Measurements from ENCODE around the gene SLC26A8.

Gene SLC26A8

GRCh38 chr6:36032261-36032660, 7.8 kb upstream of the SLC26A8 start:
- Histone ChIP-seq H3K9me3 (ENCODE audit: insufficient read depth, low read length, severe bottlenecking) (no peaks in the 10 kb centered on the region), H4K20me1 (ENCODE audit: insufficient read depth, low read length) (peaks cover 51% of the 10 kb centered on the region), H3K4me2 (ENCODE audit: insufficient read depth, low read length) (peak overlapping the region; percentile 30; the same call in 1 of the 2 replicates), H3K79me2 (ENCODE audit: insufficient read depth, low read length) (peaks cover 95% of the 10 kb centered on the region), H3K9ac (ENCODE audit: low read depth, low read length) (no peak overlapping the region; the same call in 1 of the 2 replicates), H3K27me3 (ENCODE audit: insufficient read depth, low read length, poor library complexity) (no peaks in the 10 kb centered on the region), H3K27ac (ENCODE audit: low read length) (no peak overlapping the region), H3K36me3 (ENCODE audit: insufficient read depth, low read length) (peaks cover 5% of the 10 kb centered on the region), H2AFZ (ENCODE audit: low read depth, low read length) (no peak overlapping the region), H3K4me3 (ENCODE audit: low read depth in 1 of 2, low read length in 2 of 2) (no peak overlapping the region), H3K4me1 (ENCODE audit: insufficient read depth, low read length) (peaks cover 26% of the 10 kb centered on the region)
- TF ChIP-seq, protein P1, sequence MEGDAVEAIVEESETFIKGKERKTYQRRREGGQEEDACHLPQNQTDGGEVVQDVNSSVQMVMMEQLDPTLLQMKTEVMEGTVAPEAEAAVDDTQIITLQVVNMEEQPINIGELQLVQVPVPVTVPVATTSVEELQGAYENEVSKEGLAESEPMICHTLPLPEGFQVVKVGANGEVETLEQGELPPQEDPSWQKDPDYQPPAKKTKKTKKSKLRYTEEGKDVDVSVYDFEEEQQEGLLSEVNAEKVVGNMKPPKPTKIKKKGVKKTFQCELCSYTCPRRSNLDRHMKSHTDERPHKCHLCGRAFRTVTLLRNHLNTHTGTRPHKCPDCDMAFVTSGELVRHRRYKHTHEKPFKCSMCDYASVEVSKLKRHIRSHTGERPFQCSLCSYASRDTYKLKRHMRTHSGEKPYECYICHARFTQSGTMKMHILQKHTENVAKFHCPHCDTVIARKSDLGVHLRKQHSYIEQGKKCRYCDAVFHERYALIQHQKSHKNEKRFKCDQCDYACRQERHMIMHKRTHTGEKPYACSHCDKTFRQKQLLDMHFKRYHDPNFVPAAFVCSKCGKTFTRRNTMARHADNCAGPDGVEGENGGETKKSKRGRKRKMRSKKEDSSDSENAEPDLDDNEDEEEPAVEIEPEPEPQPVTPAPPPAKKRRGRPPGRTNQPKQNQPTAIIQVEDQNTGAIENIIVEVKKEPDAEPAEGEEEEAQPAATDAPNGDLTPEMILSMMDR (IDR thresholded peaks at IDR 0.05; ENCODE audit: borderline replicate concordance, extremely low read depth, low read length, poor library complexity, severe bottlenecking): no peak
- no peak for TF ChIP-seq EZH2 (IDR thresholded peaks at IDR 0.05; ENCODE audit: borderline replicate concordance, low read depth, low read length, severe bottlenecking)
- no peak for DNase-seq
- no peak for ATAC-seq (ENCODE audit: insufficient read depth, low read depth)

- H3K27ac ChIP-seq (ENCODE audit: low read length): peak overlapping the region; percentile 91
- TF ChIP-seq, protein P1 (IDR thresholded peaks at IDR 0.05; ENCODE audit: borderline replicate concordance, extremely low read depth, low read length, poor library complexity, severe bottlenecking): no peak
- no peak for TF ChIP-seq EZH2 (IDR thresholded peaks at IDR 0.05; ENCODE audit: borderline replicate concordance, low read depth, low read length, severe bottlenecking)
- H3K79me2 ChIP-seq (ENCODE audit: insufficient read depth, low read length): peaks cover 68% of the 10 kb centered on the region
- peak overlapping the region; percentile 89 to 99; a peak in 3 of 4 replicates for H3K4me3 ChIP-seq (ENCODE audit: low read depth in 1 of 2, low read length in 2 of 2)
- no peaks in the 10 kb centered on the region for H3K27me3 ChIP-seq (ENCODE audit: insufficient read depth, low read length, poor library complexity)
- no peak overlapping the region for H2AFZ ChIP-seq (ENCODE audit: low read depth, low read length)
- H4K20me1 ChIP-seq (ENCODE audit: insufficient read depth, low read length): peaks cover 31% of the 10 kb centered on the region
- H3K4me2 ChIP-seq (ENCODE audit: insufficient read depth, low read length): peak overlapping the region; percentile 64
- no peaks in the 10 kb centered on the region for H3K9me3 ChIP-seq (ENCODE audit: insufficient read depth, low read length, severe bottlenecking)
- peaks cover 5% of the 10 kb centered on the region; the same call in 1 of the 2 replicates for H3K36me3 ChIP-seq (ENCODE audit: insufficient read depth, low read length)
- peaks cover 31% of the 10 kb centered on the region for H3K4me1 ChIP-seq (ENCODE audit: insufficient read depth, low read length)
- ATAC-seq (ENCODE audit: insufficient read depth, low read depth) (no peak), DNase-seq (no peak)
- H3K9ac ChIP-seq (ENCODE audit: low read depth, low read length): peak overlapping the region; percentile 87
Observed at GRCh38 chr6:36029464-36029863, 5.0 kb upstream of the SLC26A8 start.

DNA sequence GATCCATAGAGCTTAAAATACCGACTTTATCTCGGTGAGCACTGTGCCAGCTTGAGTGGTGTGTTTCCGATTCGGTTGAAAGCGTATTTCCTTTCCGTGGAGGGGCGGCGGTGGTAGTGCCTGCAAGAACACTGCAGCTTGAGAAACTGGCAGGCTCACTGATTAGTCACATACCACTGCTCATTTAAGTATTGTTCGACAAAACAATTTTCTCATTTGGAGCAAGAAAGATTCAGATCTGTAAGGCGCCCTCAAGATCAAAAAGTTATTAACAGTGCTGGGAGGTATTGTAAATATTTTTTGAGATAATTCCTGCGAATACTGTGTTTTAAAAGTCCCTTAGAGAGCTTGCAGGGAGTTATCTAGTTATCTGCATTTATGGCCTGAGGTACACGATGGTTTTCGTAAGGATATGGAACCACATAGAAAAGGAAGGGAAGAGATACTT, 4.5 kb upstream of the SLC26A8 start:
- DNase-seq (peak; percentile 78), ATAC-seq (ENCODE audit: insufficient read depth, low read depth) (peak; percentile 56)
- peaks cover 30% of the 10 kb centered on the region for H4K20me1 ChIP-seq (ENCODE audit: insufficient read depth, low read length)
- H3K9ac ChIP-seq (ENCODE audit: low read depth, low read length): peak overlapping the region; percentile 87
- H3K4me1 ChIP-seq (ENCODE audit: insufficient read depth, low read length): peaks cover 31% of the 10 kb centered on the region
- H3K27me3 ChIP-seq (ENCODE audit: insufficient read depth, low read length, poor library complexity): no peaks in the 10 kb centered on the region
- H3K79me2 ChIP-seq (ENCODE audit: insufficient read depth, low read length): peaks cover 63% of the 10 kb centered on the region
- no peak for TF ChIP-seq EZH2 (IDR thresholded peaks at IDR 0.05; ENCODE audit: borderline replicate concordance, low read depth, low read length, severe bottlenecking)
- TF ChIP-seq, protein P1 (IDR thresholded peaks at IDR 0.05; ENCODE audit: borderline replicate concordance, extremely low read depth, low read length, poor library complexity, severe bottlenecking): no peak
- H3K9me3 ChIP-seq (ENCODE audit: insufficient read depth, low read length, severe bottlenecking): no peaks in the 10 kb centered on the region
- H3K36me3 ChIP-seq (ENCODE audit: insufficient read depth, low read length): peaks cover 5% of the 10 kb centered on the region; the same call in 1 of the 2 replicates
- peak overlapping the region; percentile 91 for H3K27ac ChIP-seq (ENCODE audit: low read length)
- H3K4me2 ChIP-seq (ENCODE audit: insufficient read depth, low read length): peak overlapping the region; percentile 64
- peak overlapping the region; percentile 87; the same call in 1 of the 2 replicates for H2AFZ ChIP-seq (ENCODE audit: low read depth, low read length)
- peak overlapping the region; percentile 89 to 99 for H3K4me3 ChIP-seq (ENCODE audit: low read depth in 1 of 2, low read length in 2 of 2)
